Natural killer cell (primary cell): Measurements from ENCODE around the gene LTB4R. TPM values are rescaled to one million over a fixed set of nuclear protein-coding genes. Genes with fewer than 3 reads are reported as not detected.
"Not testable (repeated sequence)": the region's sequence is repeated elsewhere in the genome, so short reads cannot be mapped to it uniquely, and the experiment has no call there.

Source experiments
- ATAC-seq, 3 donors: fragments of 150-1000 bp in 2 of 3; fragments of 200-7000 bp in 1 of 3; cut with Tn5 transposase; 1 replicate in 1 of 3; 2 replicates in 2 of 3; pipeline ENCODE4 v1.10.0; 2021; ENCODE audit warnings: mild to moderate bottlenecking in 2 of 3, moderate library complexity in 2 of 3
- DNase-seq, 2 donors: peaks; one replicate each; pipeline versions ENCODE4 v3.0.0 to v3.0.0-alpha.2; 2013 to 2021; ENCODE audit warnings: mixed read lengths in 1 of 2
- H3K27ac ChIP-seq: one replicate; pipeline ENCODE4 v1.5.1; 2013; ENCODE audit warnings: mild to moderate bottlenecking, low read length
- H3K27me3 ChIP-seq: one replicate; pipeline ENCODE4 v1.6.1; 2013; ENCODE audit warnings: low read length; ENCODE audit not compliant: control insufficient read depth, insufficient read depth
- H3K36me3 ChIP-seq: one replicate; pipeline ENCODE4 v1.6.1; 2013; ENCODE audit warnings: low read length; ENCODE audit not compliant: control insufficient read depth, insufficient read depth
- H3K4me1 ChIP-seq: one replicate; pipeline ENCODE4 v1.6.1; 2013; ENCODE audit warnings: low read length; ENCODE audit not compliant: control insufficient read depth, insufficient read depth
- H3K4me3 ChIP-seq: one replicate; pipeline ENCODE4 v1.5.1; 2013; ENCODE audit warnings: low read length
- H3K9me3 ChIP-seq: one replicate; pipeline ENCODE4 v1.6.1; 2013; ENCODE audit warnings: low read length; ENCODE audit not compliant: control insufficient read depth, insufficient read depth
- H3K27ac Mint-ChIP-seq, 2 donors: one replicate each; pipeline ENCODE4 v1.8.0; 2022; ENCODE audit warnings: mild to moderate bottlenecking in 2 of 2, mixed read lengths in 2 of 2, moderate library complexity in 1 of 2
- H3K27me3 Mint-ChIP-seq, 2 donors: one replicate each; pipeline ENCODE4 v1.8.0; 2022; ENCODE audit warnings: low read depth in 2 of 2, mixed read lengths in 2 of 2
- H3K36me3 Mint-ChIP-seq: one replicate; pipeline ENCODE4 v1.8.0; 2022; ENCODE audit warnings: mixed read lengths
- H3K4me1 Mint-ChIP-seq, 2 donors: one replicate each; pipeline ENCODE4 v1.8.0; 2022; ENCODE audit warnings: mixed read lengths in 2 of 2
- H3K4me3 Mint-ChIP-seq: one replicate; pipeline ENCODE4 v1.8.0; 2022; ENCODE audit warnings: mild to moderate bottlenecking, moderate library complexity, mixed read lengths
- H3K9me3 Mint-ChIP-seq, 2 donors: one replicate each; pipeline ENCODE4 v1.8.0; 2022; ENCODE audit warnings: mixed read lengths in 2 of 2
- CTCF ChIP-seq: fragments of 200-600 bp; IDR thresholded peaks from one replicate; pipeline ENCODE4 v1.8.0; 2022; ENCODE audit warnings: antibody characterized with exemption
- WGBS: methylation state at CpG from one replicate; pipeline ENCODE4 v1.1.7; 2013; ENCODE audit warnings: missing lambda C conversion rate; ENCODE audit not compliant: insufficient coverage; 5-methylcytosine and 5-hydroxymethylcytosine counted together
- intact Hi-C: fragments of 100-400 bp; cut with micrococcal nuclease; formaldehyde crosslinking; loops from one replicate; pipeline ENCODE4 v1.14.2; 2022
- total RNA-seq, 4 donors: library from RNA; stranded (reverse); fragments of 120-200 nt in 1 of 4; gene quantifications; one replicate each; pipeline versions ENCODE4 v1.2.3 to v1.2.4, GENCODE V29; 2013 to 2022

LTB4R gene
- total RNA-seq, 3 donors from 2014 or later (not counting 1 experiment from before 2014, with no cell fraction given), result 33.5 to 55.7 (median 49.7) TPM

DNA sequence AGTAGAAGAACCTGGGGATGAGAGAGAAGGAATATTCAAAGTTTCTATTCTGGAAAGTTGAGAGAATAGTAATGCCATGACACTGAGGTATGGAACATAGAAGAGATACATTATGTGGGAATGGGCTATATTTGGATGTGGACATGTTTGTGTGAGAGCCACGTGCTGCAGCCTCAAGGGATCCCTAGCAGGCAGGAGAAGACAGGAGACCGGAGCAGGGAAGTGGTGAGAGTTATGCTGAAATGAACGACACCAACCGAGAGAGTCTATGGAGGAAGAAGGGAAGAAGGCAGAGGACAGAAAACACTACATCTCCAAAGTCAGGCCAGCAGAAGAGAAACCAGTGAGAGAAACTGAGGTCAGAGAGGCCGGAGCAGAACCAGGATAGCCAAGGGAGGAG, 38.4 kb downstream of the LTB4R start:
- no peak overlapping the region for H3K4me3 ChIP-seq
- no peak for DNase-seq
- H3K27ac Mint-ChIP-seq, result no peak overlapping the region
- no peak overlapping the region for H3K4me3 Mint-ChIP-seq
- H3K9me3 Mint-ChIP-seq, result no peaks in the 10 kb centered on the region
- H3K27ac ChIP-seq, result no peak overlapping the region
- no peaks in the 10 kb centered on the region for H3K4me1 ChIP-seq
- H3K36me3 ChIP-seq, result no peaks in the 10 kb centered on the region
- H3K4me1 Mint-ChIP-seq, result no peaks in the 10 kb centered on the region
- WGBS, result 80% methylated on average over 5 of the region's 5 CpGs
- no peaks in the 10 kb centered on the region for H3K36me3 Mint-ChIP-seq
- ATAC-seq, result no peak
- TF ChIP-seq CTCF, result no peak
- peaks cover 41 to 65% of the 10 kb centered on the region in 2 donors for H3K27me3 Mint-ChIP-seq
- no peaks in the 10 kb centered on the region for H3K9me3 ChIP-seq
- intact Hi-C loops, result no loop called here
- peaks cover 5% of the 10 kb centered on the region for H3K27me3 ChIP-seq

DNA sequence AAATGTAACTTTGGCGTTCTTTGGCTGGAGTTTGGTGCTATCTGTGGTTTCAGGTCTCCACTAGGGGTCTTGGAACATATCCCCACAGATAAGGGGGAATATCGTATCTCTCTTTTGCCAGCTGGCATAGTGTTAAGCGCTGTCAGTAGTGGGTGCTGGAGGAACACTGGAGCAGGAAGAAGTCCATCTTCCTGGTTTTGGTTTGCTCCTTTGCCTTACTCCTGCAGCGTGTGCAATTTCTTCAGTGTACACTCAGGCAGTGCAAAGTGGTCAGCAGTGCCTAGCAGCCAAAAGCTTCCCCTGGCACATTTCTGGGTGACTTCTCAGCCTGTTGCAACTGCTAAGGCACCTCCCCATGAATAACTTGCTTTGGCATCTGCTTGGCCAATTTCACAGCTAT, 40.2 kb downstream of the LTB4R start:
- H3K9me3 Mint-ChIP-seq, result no peaks in the 10 kb centered on the region
- no peak overlapping the region for H3K4me3 ChIP-seq
- no peaks in the 10 kb centered on the region for H3K36me3 Mint-ChIP-seq
- no peak overlapping the region for H3K27ac ChIP-seq
- H3K4me1 Mint-ChIP-seq, result no peaks in the 10 kb centered on the region
- peaks cover 3% of the 10 kb centered on the region for H3K27me3 ChIP-seq
- ATAC-seq (no peak), DNase-seq (no peak)
- no peak overlapping the region for H3K27ac Mint-ChIP-seq
- intact Hi-C loops, result no loop called here
- no peak for TF ChIP-seq CTCF
- no peaks in the 10 kb centered on the region for H3K36me3 ChIP-seq
- H3K4me3 Mint-ChIP-seq, result no peak overlapping the region
- peaks cover 36 to 57% of the 10 kb centered on the region in 2 donors for H3K27me3 Mint-ChIP-seq
- H3K9me3 ChIP-seq, result no peaks in the 10 kb centered on the region
- H3K4me1 ChIP-seq, result no peaks in the 10 kb centered on the region
- WGBS, result 46% methylated on average over 4 of the region's 4 CpGs

GRCh38 chr14:24353559-24354481, 42.5 kb downstream of the LTB4R start:
- Histone ChIP-seq H3K4me3 (no peak overlapping the region), H3K4me1 (no peaks in the 10 kb centered on the region), H3K27ac (no peak overlapping the region), H3K27me3 (peaks cover 3% of the 10 kb centered on the region), H3K36me3 (no peaks in the 10 kb centered on the region), H3K9me3 (no peaks in the 10 kb centered on the region)
- intact Hi-C loops, result no loop called here
- no peaks in the 10 kb centered on the region for H3K36me3 Mint-ChIP-seq
- H3K9me3 Mint-ChIP-seq, result no peaks in the 10 kb centered on the region
- no peak overlapping the region for H3K4me3 Mint-ChIP-seq
- H3K4me1 Mint-ChIP-seq, result no peaks in the 10 kb centered on the region
- no peak overlapping the region for H3K27ac Mint-ChIP-seq
- WGBS, result 29% methylated on average over 3 of the region's 5 CpGs
- ATAC-seq (no peak), DNase-seq (no peak)
- H3K27me3 Mint-ChIP-seq, result peaks cover 34 to 59% of the 10 kb centered on the region in 2 donors
- TF ChIP-seq CTCF, result no peak

- intact Hi-C loops, ATAC-seq, H3K27ac ChIP-seq, H3K36me3 Mint-ChIP-seq, H3K4me1 Mint-ChIP-seq, H3K4me3 Mint-ChIP-seq, DNase-seq, H3K27ac Mint-ChIP-seq, H3K9me3 Mint-ChIP-seq, H3K27me3 ChIP-seq, H3K4me1 ChIP-seq, H3K4me3 ChIP-seq, H3K9me3 ChIP-seq, H3K36me3 ChIP-seq: not testable (repeated sequence)
- WGBS, result 94% methylated on average over 1 of the region's 3 CpGs
- H3K27me3 Mint-ChIP-seq, result peaks cover 31 to 52% of the 10 kb centered on the region in 2 donors
Observed at GRCh38 chr14:24354482-24354825, 43.2 kb downstream of the LTB4R start.
